ENCODE results near the gene COL5A1.

The COL5A1 gene

DNA sequence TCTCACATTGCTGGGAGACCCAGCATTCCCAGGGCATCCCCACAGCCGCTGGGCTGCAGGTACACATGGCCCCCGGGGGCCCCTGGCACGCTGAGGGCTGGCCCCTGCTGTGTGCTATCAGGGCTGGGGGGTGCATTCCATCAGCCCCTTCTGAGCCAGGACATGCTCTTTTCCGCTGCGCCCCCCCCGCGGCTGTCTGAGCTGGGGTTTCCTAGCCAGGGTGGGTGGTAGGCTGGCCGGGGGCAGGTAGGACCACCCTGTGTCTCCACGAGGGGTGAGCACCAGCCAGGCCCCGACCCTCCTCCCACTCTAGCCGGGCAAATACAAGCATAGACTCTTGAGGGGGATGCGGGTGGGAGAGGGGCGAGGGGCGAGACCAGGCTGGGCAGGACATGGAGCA is 180.9 kb downstream of the COL5A1 start:
- no peaks in the 10 kb centered on the region for H3K9me3 ChIP-seq
- H3K4me1 ChIP-seq (ENCODE audit: control insufficient read depth in 1 of 2, insufficient read depth in 1 of 2, low read depth in 1 of 2, low read length in 1 of 2): no peaks in the 10 kb centered on the region
- TF ChIP-seq CTCF (IDR thresholded peaks at IDR 0.05): no peak
- no peaks in the 10 kb centered on the region for H3K36me3 ChIP-seq
- H3K27me3 ChIP-seq: no peaks in the 10 kb centered on the region
- no peak overlapping the region for H3K27ac ChIP-seq
- no peak overlapping the region for H3K4me3 ChIP-seq (ENCODE audit: low read depth in 1 of 2, low read length in 1 of 2)

GRCh38 chr9:134823623-134824022 is 182.0 kb downstream of the COL5A1 start:
- Histone ChIP-seq H3K9me3 (no peaks in the 10 kb centered on the region), H3K36me3 (no peaks in the 10 kb centered on the region), H3K27ac (no peak overlapping the region), H3K27me3 (no peaks in the 10 kb centered on the region), H3K4me1 (ENCODE audit: control insufficient read depth in 1 of 2, insufficient read depth in 1 of 2, low read depth in 1 of 2, low read length in 1 of 2) (no peaks in the 10 kb centered on the region), H3K4me3 (ENCODE audit: low read depth in 1 of 2, low read length in 1 of 2) (no peak overlapping the region)
- TF ChIP-seq CTCF (IDR thresholded peaks at IDR 0.05): no peak

DNA sequence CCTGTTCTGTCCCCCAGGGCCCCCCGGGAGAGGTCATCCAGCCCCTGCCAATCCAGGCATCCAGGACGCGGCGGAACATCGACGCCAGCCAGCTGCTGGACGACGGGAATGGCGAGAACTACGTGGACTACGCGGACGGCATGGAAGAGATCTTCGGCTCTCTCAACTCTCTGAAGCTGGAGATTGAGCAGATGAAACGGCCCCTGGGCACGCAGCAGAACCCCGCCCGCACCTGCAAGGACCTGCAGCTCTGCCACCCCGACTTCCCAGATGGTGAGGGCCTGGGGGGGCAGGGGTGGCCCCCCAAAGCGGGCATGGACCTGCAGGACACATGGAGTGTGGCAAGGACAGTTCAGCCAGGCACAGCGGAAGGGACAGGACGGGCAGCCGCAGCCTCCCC is 183.0 kb downstream of the COL5A1 start:
- Histone ChIP-seq H3K4me1 (ENCODE audit: control insufficient read depth in 1 of 2, insufficient read depth in 1 of 2, low read depth in 1 of 2, low read length in 1 of 2) (no peaks in the 10 kb centered on the region), H3K36me3 (no peaks in the 10 kb centered on the region), H3K9me3 (no peaks in the 10 kb centered on the region), H3K27me3 (no peaks in the 10 kb centered on the region), H3K4me3 (ENCODE audit: low read depth in 1 of 2, low read length in 1 of 2) (no peak overlapping the region), H3K27ac (no peak overlapping the region)
- TF ChIP-seq CTCF (IDR thresholded peaks at IDR 0.05): no peak

DNA sequence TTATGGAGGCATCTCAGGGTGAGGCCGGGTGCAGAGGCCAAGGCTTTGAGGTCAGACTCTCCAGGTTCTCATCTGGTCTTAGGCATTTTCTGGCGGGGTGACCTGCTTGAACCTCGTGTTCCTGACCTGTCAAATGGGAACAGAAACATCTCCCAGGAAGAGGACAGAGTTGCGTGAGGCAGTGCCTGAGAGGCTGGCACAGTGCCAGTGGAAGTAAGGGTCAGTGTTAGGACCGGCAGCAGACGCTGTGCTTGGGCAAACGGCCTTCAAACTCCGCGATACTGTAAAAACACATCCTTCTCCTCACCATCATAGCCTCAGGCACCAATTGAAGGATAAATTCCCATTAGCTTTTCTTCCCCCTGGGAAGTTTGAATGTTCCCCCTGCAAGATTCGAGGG is 183.4 kb downstream of the COL5A1 start:
- no peaks in the 10 kb centered on the region for H3K9me3 ChIP-seq
- no peak for TF ChIP-seq CTCF (IDR thresholded peaks at IDR 0.05)
- no peak overlapping the region for H3K4me3 ChIP-seq (ENCODE audit: low read depth in 1 of 2, low read length in 1 of 2)
- H3K36me3 ChIP-seq: no peaks in the 10 kb centered on the region
- H3K4me1 ChIP-seq (ENCODE audit: control insufficient read depth in 1 of 2, insufficient read depth in 1 of 2, low read depth in 1 of 2, low read length in 1 of 2): no peaks in the 10 kb centered on the region
- no peaks in the 10 kb centered on the region for H3K27me3 ChIP-seq
- H3K27ac ChIP-seq: no peak overlapping the region

GRCh38 chr9:134826336-134827285 is 185.0 kb downstream of the COL5A1 start:
- H3K27me3 ChIP-seq: no peaks in the 10 kb centered on the region
- no peaks in the 10 kb centered on the region for H3K9me3 ChIP-seq
- no peak overlapping the region for H3K4me3 ChIP-seq (ENCODE audit: low read depth in 1 of 2, low read length in 1 of 2)
- H3K36me3 ChIP-seq: no peaks in the 10 kb centered on the region
- no peak overlapping the region for H3K27ac ChIP-seq
- H3K4me1 ChIP-seq (ENCODE audit: control insufficient read depth in 1 of 2, insufficient read depth in 1 of 2, low read depth in 1 of 2, low read length in 1 of 2): no peaks in the 10 kb centered on the region
- TF ChIP-seq CTCF (IDR thresholded peaks at IDR 0.05): no peak

All from neutrophil (primary cell).